C4-2B (cell line): ENCODE results near the gene KRT37.

ENCODE experiments used
- CTCF ChIP-seq: fragments of 450-650 bp; conservative IDR thresholded peaks from 2 replicates; pipeline ENCODE4 v1.5.1; 2017; ENCODE audit warnings: mild to moderate bottlenecking
- ZFX ChIP-seq: fragments of 450-650 bp; IDR thresholded peaks from 2 replicates; pipeline ENCODE4 v1.6.1; 2017

GRCh38 chr17:41464682-41465081, 40.3 kb upstream of the KRT37 start:
- no peak for TF ChIP-seq CTCF
- no peak for TF ChIP-seq ZFX
